ENCODE measurements around the gene CBY3. TPM values are rescaled to one million over a fixed set of nuclear protein-coding genes. Genes with fewer than 3 reads are reported as not detected.

CBY3 gene
- total and polyA plus RNA-seq, 2 of the 13 experiments (the other 11 are each of a cell fraction or from before 2014, with no cell fraction given), result not detected

DNA sequence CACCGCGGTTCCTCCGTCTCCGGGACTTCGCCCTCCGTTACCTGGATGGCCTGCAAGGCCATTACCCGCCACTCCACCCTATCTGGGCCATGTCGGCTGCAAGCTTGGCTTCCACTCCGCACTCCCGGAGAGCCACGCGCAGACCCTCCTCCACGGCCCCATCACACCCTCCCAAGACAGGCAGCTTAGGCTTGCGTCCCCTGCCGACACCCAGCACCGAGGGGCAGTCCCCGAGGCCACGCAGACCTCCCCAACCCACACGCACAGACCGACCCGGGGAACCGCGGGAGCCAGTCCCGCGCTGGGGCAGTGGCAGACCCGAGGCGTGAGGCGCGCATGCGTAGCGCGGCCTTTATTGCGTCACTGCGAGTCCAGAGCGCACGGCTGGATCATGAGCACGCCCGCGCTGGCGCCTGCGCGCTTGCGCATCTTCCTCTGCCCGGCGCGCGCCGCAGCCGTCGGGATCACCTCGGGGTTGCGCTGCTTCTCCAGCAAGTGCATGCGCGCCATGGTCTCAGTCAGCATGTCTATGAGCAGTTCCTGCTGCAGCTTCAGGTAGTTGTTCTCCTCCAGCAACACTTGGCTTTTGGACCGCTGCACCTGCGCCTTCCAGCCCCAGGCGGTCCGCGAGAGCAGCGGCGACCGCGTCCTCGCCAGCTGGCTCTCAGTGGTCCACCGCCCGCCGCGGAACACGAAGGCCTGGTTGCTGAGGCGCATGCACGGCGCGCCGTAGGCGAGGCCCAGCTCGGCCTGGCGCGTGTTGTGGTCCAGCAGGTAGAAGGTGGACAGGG, 2.4 kb downstream of the CBY3 start (continued):
- peak; percentile 85; the same call in 1 of the 2 replicates for TF ChIP-seq ZNF44 (CRISPR knock-in tag; IDR thresholded peaks at IDR 0.05)
- TF ChIP-seq BHLHE40 (IDR thresholded peaks at IDR 0.05; ENCODE audit: low read length), result peak; percentile 31; the same call in 1 of the 2 replicates
- TF ChIP-seq SRY (CRISPR knock-in tag; IDR thresholded peaks at IDR 0.05), result peak; percentile 95
- peak; percentile 88; the same call in 1 of the 2 replicates for TF ChIP-seq ZFP90 (CRISPR knock-in tag; IDR thresholded peaks at IDR 0.05; ENCODE audit: borderline replicate concordance)
- peak; percentile 69 for TF ChIP-seq ZSCAN31 (CRISPR knock-in tag; IDR thresholded peaks at IDR 0.05; ENCODE audit: low read depth)
- TF ChIP-seq, protein P1, sequence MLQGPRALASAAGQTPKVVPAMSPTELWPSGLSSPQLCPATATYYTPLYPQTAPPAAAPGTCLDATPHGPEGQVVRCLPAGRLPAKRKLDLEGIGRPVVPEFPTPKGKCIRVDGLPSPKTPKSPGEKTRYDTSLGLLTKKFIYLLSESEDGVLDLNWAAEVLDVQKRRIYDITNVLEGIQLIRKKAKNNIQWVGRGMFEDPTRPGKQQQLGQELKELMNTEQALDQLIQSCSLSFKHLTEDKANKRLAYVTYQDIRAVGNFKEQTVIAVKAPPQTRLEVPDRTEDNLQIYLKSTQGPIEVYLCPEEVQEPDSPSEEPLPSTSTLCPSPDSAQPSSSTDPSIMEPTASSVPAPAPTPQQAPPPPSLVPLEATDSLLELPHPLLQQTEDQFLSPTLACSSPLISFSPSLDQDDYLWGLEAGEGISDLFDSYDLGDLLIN (CRISPR knock-in tag; IDR thresholded peaks at IDR 0.05; ENCODE audit: borderline replicate concordance), result 0 out of 2 replicates have a peak, but pooled peaks have one; percentile 77
- TF ChIP-seq, protein P2, sequence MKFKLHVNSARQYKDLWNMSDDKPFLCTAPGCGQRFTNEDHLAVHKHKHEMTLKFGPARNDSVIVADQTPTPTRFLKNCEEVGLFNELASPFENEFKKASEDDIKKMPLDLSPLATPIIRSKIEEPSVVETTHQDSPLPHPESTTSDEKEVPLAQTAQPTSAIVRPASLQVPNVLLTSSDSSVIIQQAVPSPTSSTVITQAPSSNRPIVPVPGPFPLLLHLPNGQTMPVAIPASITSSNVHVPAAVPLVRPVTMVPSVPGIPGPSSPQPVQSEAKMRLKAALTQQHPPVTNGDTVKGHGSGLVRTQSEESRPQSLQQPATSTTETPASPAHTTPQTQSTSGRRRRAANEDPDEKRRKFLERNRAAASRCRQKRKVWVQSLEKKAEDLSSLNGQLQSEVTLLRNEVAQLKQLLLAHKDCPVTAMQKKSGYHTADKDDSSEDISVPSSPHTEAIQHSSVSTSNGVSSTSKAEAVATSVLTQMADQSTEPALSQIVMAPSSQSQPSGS (CRISPR knock-in tag; IDR thresholded peaks at IDR 0.05), result peak; percentile 94
- TF ChIP-seq ZNF567 (CRISPR knock-in tag; IDR thresholded peaks at IDR 0.05; ENCODE audit: borderline replicate concordance), result peak; percentile 45; the same call in 1 of the 2 replicates
- 0 out of 2 replicates have a peak, but pooled peaks have one; percentile 47 for TF ChIP-seq ZNF652 (CRISPR knock-in tag; IDR thresholded peaks at IDR 0.05; ENCODE audit: borderline replicate concordance, low read depth)
- TF ChIP-seq, protein P3, sequence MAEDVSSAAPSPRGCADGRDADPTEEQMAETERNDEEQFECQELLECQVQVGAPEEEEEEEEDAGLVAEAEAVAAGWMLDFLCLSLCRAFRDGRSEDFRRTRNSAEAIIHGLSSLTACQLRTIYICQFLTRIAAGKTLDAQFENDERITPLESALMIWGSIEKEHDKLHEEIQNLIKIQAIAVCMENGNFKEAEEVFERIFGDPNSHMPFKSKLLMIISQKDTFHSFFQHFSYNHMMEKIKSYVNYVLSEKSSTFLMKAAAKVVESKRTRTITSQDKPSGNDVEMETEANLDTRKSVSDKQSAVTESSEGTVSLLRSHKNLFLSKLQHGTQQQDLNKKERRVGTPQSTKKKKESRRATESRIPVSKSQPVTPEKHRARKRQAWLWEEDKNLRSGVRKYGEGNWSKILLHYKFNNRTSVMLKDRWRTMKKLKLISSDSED (CRISPR knock-in tag; IDR thresholded peaks at IDR 0.05), result no peak
- no peak for TF ChIP-seq ZNF720 (CRISPR knock-in tag; IDR thresholded peaks at IDR 0.05)
- peak; percentile 92 for TF ChIP-seq CCDC6 (CRISPR knock-in tag; IDR thresholded peaks at IDR 0.05)
- TF ChIP-seq ARHGAP35 (CRISPR knock-in tag; IDR thresholded peaks at IDR 0.05; ENCODE audit: borderline replicate concordance), result peak; percentile 83; the same call in 1 of the 2 replicates
- TF ChIP-seq, protein P4, sequence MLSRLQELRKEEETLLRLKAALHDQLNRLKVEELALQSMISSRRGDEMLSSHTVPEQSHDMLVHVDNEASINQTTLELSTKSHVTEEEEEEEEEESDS (CRISPR knock-in tag; IDR thresholded peaks at IDR 0.05; ENCODE audit: borderline replicate concordance), result no peak
- TF ChIP-seq, protein P5, sequence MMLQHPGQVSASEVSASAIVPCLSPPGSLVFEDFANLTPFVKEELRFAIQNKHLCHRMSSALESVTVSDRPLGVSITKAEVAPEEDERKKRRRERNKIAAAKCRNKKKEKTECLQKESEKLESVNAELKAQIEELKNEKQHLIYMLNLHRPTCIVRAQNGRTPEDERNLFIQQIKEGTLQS (CRISPR knock-in tag; IDR thresholded peaks at IDR 0.05), result peak; percentile 91
- peak; percentile 83; the same call in 1 of the 3 replicates for TF ChIP-seq MXI1 (IDR thresholded peaks at IDR 0.05; ENCODE audit: borderline replicate concordance, low read depth, low read length)
- no peak for TF ChIP-seq ZKSCAN5 (CRISPR knock-in tag; IDR thresholded peaks at IDR 0.05)
- no peak for TF ChIP-seq CAMTA2 (CRISPR knock-in tag; IDR thresholded peaks at IDR 0.05; ENCODE audit: borderline replicate concordance)
- TF ChIP-seq SIX1 (CRISPR knock-in tag; IDR thresholded peaks at IDR 0.05; ENCODE audit: borderline replicate concordance), result no peak
- TF ChIP-seq ZNF367 (CRISPR knock-in tag; IDR thresholded peaks at IDR 0.05; ENCODE audit: borderline replicate concordance), result 0 out of 2 replicates have a peak, but pooled peaks have one; percentile 21
- TF ChIP-seq, protein P6, sequence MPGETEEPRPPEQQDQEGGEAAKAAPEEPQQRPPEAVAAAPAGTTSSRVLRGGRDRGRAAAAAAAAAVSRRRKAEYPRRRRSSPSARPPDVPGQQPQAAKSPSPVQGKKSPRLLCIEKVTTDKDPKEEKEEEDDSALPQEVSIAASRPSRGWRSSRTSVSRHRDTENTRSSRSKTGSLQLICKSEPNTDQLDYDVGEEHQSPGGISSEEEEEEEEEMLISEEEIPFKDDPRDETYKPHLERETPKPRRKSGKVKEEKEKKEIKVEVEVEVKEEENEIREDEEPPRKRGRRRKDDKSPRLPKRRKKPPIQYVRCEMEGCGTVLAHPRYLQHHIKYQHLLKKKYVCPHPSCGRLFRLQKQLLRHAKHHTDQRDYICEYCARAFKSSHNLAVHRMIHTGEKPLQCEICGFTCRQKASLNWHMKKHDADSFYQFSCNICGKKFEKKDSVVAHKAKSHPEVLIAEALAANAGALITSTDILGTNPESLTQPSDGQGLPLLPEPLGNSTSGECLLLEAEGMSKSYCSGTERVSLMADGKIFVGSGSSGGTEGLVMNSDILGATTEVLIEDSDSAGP (CRISPR knock-in tag; IDR thresholded peaks at IDR 0.05; ENCODE audit: borderline replicate concordance), result peak; percentile 68; the same call in 1 of the 2 replicates
- TF ChIP-seq NFATC3 (CRISPR knock-in tag; IDR thresholded peaks at IDR 0.05), result no peak
- TF ChIP-seq CEBPG (CRISPR knock-in tag; IDR thresholded peaks at IDR 0.05), result peak; percentile 99
- TF ChIP-seq STAT5B (CRISPR knock-in tag; IDR thresholded peaks at IDR 0.05), result no peak

All from HepG2 (cell line).